OCI-LY7 (cell line): ENCODE measurements around the gene NSD1.

Experiments used
- CTCF ChIP-seq: fragments of 200-600 bp; sonication (generic); conservative IDR thresholded peaks from 2 replicates; pipeline ENCODE4 v1.5.1; 2014; ENCODE audit warnings: mild to moderate bottlenecking, antibody characterized with exemption, low read length, moderate library complexity, mixed read lengths
- EZH2phosphoT487 ChIP-seq: fragments of 200-600 bp; sonication (generic); IDR thresholded peaks from 2 replicates; pipeline ENCODE4 v1.6.1; 2018; ENCODE audit warnings: low read depth, borderline replicate concordance, mild to moderate bottlenecking, mixed run types, antibody characterized with exemption, low read length, moderate library complexity, mixed read lengths

GRCh38 chr5:177317959-177318377 lies 184.4 kb downstream of the NSD1 start:
- TF ChIP-seq CTCF (peak; percentile 99), EZH2phosphoT487 (no peak)
